Measurements from ENCODE around the gene PIGM.

The PIGM gene

DNA sequence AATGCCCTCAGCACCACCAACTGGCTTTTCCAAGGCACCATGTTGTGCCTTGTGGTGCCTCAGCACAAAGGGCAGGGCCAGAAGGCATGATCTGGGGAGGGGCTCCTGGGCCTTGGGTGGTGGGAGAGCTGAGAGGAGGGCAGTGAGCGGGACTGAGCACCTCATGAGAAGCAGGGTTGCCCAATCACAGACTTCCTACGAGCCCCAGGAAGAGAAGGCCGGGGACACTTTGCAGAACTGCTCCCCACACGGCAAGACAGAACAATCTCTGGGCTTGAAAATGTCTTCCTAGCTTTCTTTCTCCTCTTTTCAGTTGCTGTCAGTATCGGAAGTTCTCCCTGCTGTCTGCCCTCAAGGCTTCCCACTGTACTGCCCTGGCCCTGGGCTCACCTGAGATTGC is 31.4 kb upstream of the PIGM start:
- Histone ChIP-seq H2AFZ (ENCODE audit: low read depth) (no peak overlapping the region), H3K4me2 (no peak overlapping the region), H3K4me3 (IDR thresholded peaks at IDR 0.05; ENCODE audit: insufficient read depth, low read depth, low read length) (no peak overlapping the region), H3K36me3 (ENCODE audit: insufficient read depth) (no peaks in the 10 kb centered on the region), H3K79me2 (ENCODE audit: insufficient read depth, low read depth) (no peaks in the 10 kb centered on the region), H3K27me3 (ENCODE audit: insufficient read depth, low read depth) (no peaks in the 10 kb centered on the region), H3K4me1 (ENCODE audit: low read depth, poor library complexity, severe bottlenecking) (no peaks in the 10 kb centered on the region), H3K9ac (no peak overlapping the region), H3K27ac (no peak overlapping the region), H4K20me1 (ENCODE audit: insufficient read depth) (no peaks in the 10 kb centered on the region)
- TF ChIP-seq CTCF (conservative IDR thresholded peaks at IDR 0.05; ENCODE audit: low read depth, low read length), result no peak

- H3K4me1 ChIP-seq (ENCODE audit: low read depth, poor library complexity, severe bottlenecking), result no peaks in the 10 kb centered on the region
- no peak overlapping the region for H3K27ac ChIP-seq
- no peaks in the 10 kb centered on the region for H4K20me1 ChIP-seq (ENCODE audit: insufficient read depth)
- H3K4me3 ChIP-seq (IDR thresholded peaks at IDR 0.05; ENCODE audit: insufficient read depth, low read depth, low read length), result no peak overlapping the region
- H3K36me3 ChIP-seq (ENCODE audit: insufficient read depth), result no peaks in the 10 kb centered on the region
- no peaks in the 10 kb centered on the region for H3K79me2 ChIP-seq (ENCODE audit: insufficient read depth, low read depth)
- H3K9ac ChIP-seq, result no peak overlapping the region
- H3K27me3 ChIP-seq (ENCODE audit: insufficient read depth, low read depth), result no peaks in the 10 kb centered on the region; the same call in 1 of the 2 replicates
- H3K4me2 ChIP-seq, result no peak overlapping the region
- no peak overlapping the region for H2AFZ ChIP-seq (ENCODE audit: low read depth)
- TF ChIP-seq CTCF (conservative IDR thresholded peaks at IDR 0.05; ENCODE audit: low read depth, low read length), result no peak
These were observed 30.4 kb upstream of the PIGM start for GRCh38 chr1:160062230-160062532.

DNA sequence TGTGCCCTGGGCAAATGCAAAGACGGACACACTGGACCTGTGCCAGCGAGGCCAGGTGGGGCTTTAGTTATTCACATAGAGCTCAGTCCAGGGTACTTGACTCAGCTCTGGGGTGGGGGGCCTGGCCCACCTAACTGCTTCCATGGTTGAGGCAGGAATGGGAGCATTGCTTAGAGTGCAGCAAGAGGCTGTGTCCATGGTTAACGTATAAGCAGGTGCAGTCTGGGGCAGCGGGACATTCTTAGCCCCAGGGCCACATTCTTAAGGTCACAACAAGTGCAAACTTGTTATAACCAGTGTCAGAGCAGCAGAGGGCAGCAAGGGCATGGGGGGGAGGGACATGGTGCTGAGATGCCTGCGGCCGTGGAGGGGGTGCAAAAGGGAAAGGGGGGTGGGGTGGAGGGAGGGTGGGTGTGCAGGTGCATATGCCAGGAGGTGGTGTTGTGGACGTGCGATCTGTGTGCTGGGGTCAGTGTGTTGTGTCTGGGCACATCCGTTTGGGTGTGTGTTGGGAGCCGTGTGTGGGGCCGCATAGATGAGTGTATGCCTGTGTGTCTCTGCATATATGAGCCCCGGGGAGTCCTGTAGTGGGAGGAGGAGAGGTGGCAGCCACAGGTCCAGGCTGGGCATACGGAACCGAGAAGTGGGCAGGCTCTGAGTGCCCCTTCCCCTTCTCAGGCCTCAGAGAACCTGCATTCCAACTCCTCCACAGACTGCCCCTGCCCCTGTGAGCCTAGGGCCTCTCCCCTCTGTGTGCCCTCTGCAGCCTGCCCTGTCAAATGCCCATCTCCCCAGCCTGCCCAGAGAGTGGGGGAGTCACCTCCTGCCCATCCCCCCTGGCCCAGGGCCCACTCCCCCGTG is 29.8 kb upstream of the PIGM start:
- H3K27ac ChIP-seq, result no peak overlapping the region
- H3K27me3 ChIP-seq (ENCODE audit: insufficient read depth, low read depth), result no peaks in the 10 kb centered on the region; the same call in 1 of the 2 replicates
- H3K9ac ChIP-seq, result no peak overlapping the region
- no peaks in the 10 kb centered on the region for H3K36me3 ChIP-seq (ENCODE audit: insufficient read depth)
- no peaks in the 10 kb centered on the region for H3K79me2 ChIP-seq (ENCODE audit: insufficient read depth, low read depth)
- H3K4me1 ChIP-seq (ENCODE audit: low read depth, poor library complexity, severe bottlenecking), result no peaks in the 10 kb centered on the region
- no peak overlapping the region for H3K4me3 ChIP-seq (IDR thresholded peaks at IDR 0.05; ENCODE audit: insufficient read depth, low read depth, low read length)
- no peak overlapping the region for H2AFZ ChIP-seq (ENCODE audit: low read depth)
- no peaks in the 10 kb centered on the region for H4K20me1 ChIP-seq (ENCODE audit: insufficient read depth)
- no peak overlapping the region for H3K4me2 ChIP-seq
- TF ChIP-seq CTCF (conservative IDR thresholded peaks at IDR 0.05; ENCODE audit: low read depth, low read length), result no peak

GRCh38 chr1:160058087-160058486 is 26.3 kb upstream of the PIGM start:
- no peak overlapping the region for H3K9ac ChIP-seq
- H3K27ac ChIP-seq, result no peak overlapping the region
- peaks cover 2% of the 10 kb centered on the region; the same call in 1 of the 2 replicates for H3K27me3 ChIP-seq (ENCODE audit: insufficient read depth, low read depth)
- no peaks in the 10 kb centered on the region for H3K79me2 ChIP-seq (ENCODE audit: insufficient read depth, low read depth)
- H3K4me1 ChIP-seq (ENCODE audit: low read depth, poor library complexity, severe bottlenecking), result no peaks in the 10 kb centered on the region
- no peak overlapping the region for H3K4me3 ChIP-seq (IDR thresholded peaks at IDR 0.05; ENCODE audit: insufficient read depth, low read depth, low read length)
- H3K36me3 ChIP-seq (ENCODE audit: insufficient read depth), result no peaks in the 10 kb centered on the region
- H2AFZ ChIP-seq (ENCODE audit: low read depth), result no peak overlapping the region
- no peak overlapping the region for H3K4me2 ChIP-seq
- H4K20me1 ChIP-seq (ENCODE audit: insufficient read depth), result no peaks in the 10 kb centered on the region
- no peak; the same call in 1 of the 2 replicates for TF ChIP-seq CTCF (conservative IDR thresholded peaks at IDR 0.05; ENCODE audit: low read depth, low read length)

Data from KMS-11 (cell line).